CD4-positive, alpha-beta T cell (primary cell): Measurements from ENCODE around the gene ABCC5. TPM values are rescaled to one million over a fixed set of nuclear protein-coding genes. Genes with fewer than 3 reads are reported as not detected.
"Not testable (repeated sequence)": the region's sequence is repeated elsewhere in the genome, so short reads cannot be mapped to it uniquely, and the experiment has no call there.

ENCODE experiments used
- ATAC-seq: fragments of 200-7000 bp; cut with Tn5 transposase; one replicate; pipeline ENCODE4 v1.10.0; 2022; ENCODE audit warnings: mild to moderate bottlenecking; ENCODE audit not compliant: poor library complexity
- CTCF ChIA-PET: fragments of 350-600 bp; sonication (Branson Sonifier 250); formaldehyde crosslinking; loops from one replicate; lab custom pipeline; 2021; ENCODE audit warnings: antibody characterized with exemption, inconsistent platforms; lab: Charles Lee
- POLR2A ChIA-PET: fragments of 350-600 bp; sonication (Branson Sonifier 250); formaldehyde crosslinking; loops from one replicate; lab custom pipeline; 2021; ENCODE audit warnings: antibody characterized with exemption, inconsistent platforms; lab: Charles Lee
- DNase-seq, 14 experiments: peaks; one replicate each; pipeline ENCODE4 v3.0.0-alpha.2; 2013 to 2020; ENCODE audit warnings: mixed read lengths in 2 of 14
- H3K27ac ChIP-seq, 2 donors: one replicate each; pipeline versions ENCODE4 v1.5.1 to v1.7.0; 2013; ENCODE audit warnings: low read length in 2 of 2, low read depth in 1 of 2, mild to moderate bottlenecking in 1 of 2
- H3K27me3 ChIP-seq, 2 experiments: 1 replicate in 1 of 2; 2 replicates in 1 of 2; pipeline versions ENCODE4 v1.6.1 to v1.7.0; 2013; ENCODE audit warnings: low read length in 2 of 2, control low read depth in 1 of 2, mild to moderate bottlenecking in 1 of 2, moderate library complexity in 1 of 2; ENCODE audit not compliant: insufficient read depth in 2 of 2, control insufficient read depth in 1 of 2
- H3K36me3 ChIP-seq: one replicate; pipeline ENCODE4 v1.6.1; 2013; ENCODE audit warnings: low read length, control low read depth; ENCODE audit not compliant: insufficient read depth
- H3K4me1 ChIP-seq: one replicate; pipeline ENCODE4 v1.6.1; 2013; ENCODE audit warnings: low read length, control low read depth; ENCODE audit not compliant: insufficient read depth
- H3K4me3 ChIP-seq: one replicate; pipeline ENCODE4 v1.5.1; 2013; ENCODE audit warnings: mild to moderate bottlenecking, low read length, moderate library complexity
- H3K9me3 ChIP-seq, 2 experiments: 1 replicate in 1 of 2; 2 replicates in 1 of 2; pipeline versions ENCODE4 v1.6.1 to v1.7.0; 2013; ENCODE audit warnings: low read length in 2 of 2, mild to moderate bottlenecking in 2 of 2, control low read depth in 1 of 2, moderate library complexity in 1 of 2; ENCODE audit not compliant: control insufficient read depth in 1 of 2, insufficient read depth in 1 of 2
- H3K27ac Mint-ChIP-seq: one replicate; pipeline ENCODE4 v1.8.0; 2020; ENCODE audit warnings: mixed read lengths
- H3K27me3 Mint-ChIP-seq: one replicate; pipeline ENCODE4 v1.8.0; 2021; ENCODE audit warnings: mixed read lengths
- H3K36me3 Mint-ChIP-seq: one replicate; pipeline ENCODE4 v1.8.0; 2021; ENCODE audit warnings: low read depth, mixed read lengths
- H3K4me1 Mint-ChIP-seq: one replicate; pipeline ENCODE4 v1.8.0; 2021; ENCODE audit warnings: low read depth, mixed read lengths
- H3K4me3 Mint-ChIP-seq: one replicate; pipeline ENCODE4 v1.8.0; 2020; ENCODE audit warnings: mild to moderate bottlenecking, mixed read lengths
- H3K9me3 Mint-ChIP-seq: one replicate; pipeline ENCODE4 v1.8.0; 2020; ENCODE audit warnings: mixed read lengths
- CTCF ChIP-seq: fragments of 200-600 bp; IDR thresholded peaks from one replicate; pipeline ENCODE4 v1.8.0; 2022; ENCODE audit warnings: antibody characterized with exemption, mild to moderate bottlenecking
- intact Hi-C, 2 experiments: fragments of 100-400 bp; cut with DNase I in 1 of 2; cut with micrococcal nuclease in 1 of 2; formaldehyde crosslinking; loops; one replicate each; pipeline versions ENCODE4 v1.15.1 to v1.9.0; 2023 to 2025; cut with DNase I, micrococcal nuclease
- total RNA-seq, 174 experiments: library from RNA in 2 of 174; stranded (reverse) in 2 of 174; gene quantifications; one replicate each; pipeline ENCODE4 v1.2.3 and lab custom pipeline; 2021 to 2026

Gene ABCC5
- total RNA-seq, 2 experiments from 2014 or later: 10.8 to 11.4 TPM

- no peak for DNase-seq
Measured at GRCh38 chr3:184031187-184031792, 13.6 kb upstream of the ABCC5 start, which contains the start of gene HTR3D. Gene HTR3D (plus strand): TSS chr3:184031742. CDS start chr3:184031742, 0 bp downstream.

GRCh38 chr3:184030536-184030935, 12.9 kb upstream of the ABCC5 start:
- Histone ChIP-seq H3K4me1 (no peaks in the 10 kb centered on the region), H3K27me3 (peaks cover 0 to 3% of the 10 kb centered on the region in 2 experiments), H3K27ac (no peak overlapping the region), H3K36me3 (no peaks in the 10 kb centered on the region), H3K9me3 (no peaks in the 10 kb centered on the region), H3K4me3 (no peak overlapping the region)
- no peaks in the 10 kb centered on the region for H3K9me3 Mint-ChIP-seq
- CTCF ChIA-PET: no interaction called here
- H3K4me1 Mint-ChIP-seq: no peaks in the 10 kb centered on the region
- no peak for TF ChIP-seq CTCF
- POLR2A ChIA-PET: no interaction called here
- no peak overlapping the region for H3K27ac Mint-ChIP-seq
- ATAC-seq (no peak), DNase-seq (no peak)
- H3K27me3 Mint-ChIP-seq: peaks cover 4% of the 10 kb centered on the region
- H3K36me3 Mint-ChIP-seq: no peaks in the 10 kb centered on the region
- intact Hi-C loops: no loop called here
- no peak overlapping the region for H3K4me3 Mint-ChIP-seq

More at GRCh38 chr3:184031187-184031792, 13.6 kb upstream of the ABCC5 start, which contains the start of gene HTR3D:
- Mint-ChIP-seq H3K4me1 (no peaks in the 10 kb centered on the region), H3K36me3 (no peaks in the 10 kb centered on the region), H3K4me3 (no peak within 1 kb of the TSS), H3K27ac (no peak within 1 kb of the TSS), H3K9me3 (no peaks in the 10 kb centered on the region), H3K27me3 (peaks cover 4% of the 10 kb centered on the region)
- H3K9me3 ChIP-seq: no peaks in the 10 kb centered on the region
- H3K36me3 ChIP-seq: no peaks in the 10 kb centered on the region
- ChIA-PET CTCF (no interaction called here), POLR2A (no interaction called here)
- no peak for ATAC-seq
- no peak within 1 kb of the TSS for H3K27ac ChIP-seq
- intact Hi-C loops: no loop called here
- no peak within 1 kb of the TSS for H3K4me3 ChIP-seq
- H3K4me1 ChIP-seq: no peaks in the 10 kb centered on the region
- H3K27me3 ChIP-seq: peaks cover 0 to 3% of the 10 kb centered on the region in 2 experiments
- no peak for TF ChIP-seq CTCF

GRCh38 chr3:184029443-184029842, 11.8 kb upstream of the ABCC5 start:
- TF ChIP-seq CTCF: no peak
- Histone ChIP-seq H3K4me3 (no peak overlapping the region), H3K36me3 (no peaks in the 10 kb centered on the region), H3K27ac (no peak overlapping the region), H3K27me3 (peaks cover 0 to 3% of the 10 kb centered on the region in 2 experiments), H3K9me3 (no peaks in the 10 kb centered on the region), H3K4me1 (no peaks in the 10 kb centered on the region)
- Mint-ChIP-seq H3K27me3 (peaks cover 4% of the 10 kb centered on the region), H3K27ac (no peak overlapping the region), H3K9me3 (no peaks in the 10 kb centered on the region), H3K4me3 (no peak overlapping the region), H3K36me3 (no peaks in the 10 kb centered on the region), H3K4me1 (no peaks in the 10 kb centered on the region)
- ChIA-PET CTCF (no interaction called here), POLR2A (no interaction called here)
- DNase-seq: no peak
- intact Hi-C loops: no loop called here
- ATAC-seq: no peak

GRCh38 chr3:184028275-184028890, 10.7 kb upstream of the ABCC5 start:
- H3K4me3 Mint-ChIP-seq, H3K4me1 Mint-ChIP-seq, POLR2A ChIA-PET, H3K27ac Mint-ChIP-seq, ATAC-seq, H3K4me3 ChIP-seq, H3K4me1 ChIP-seq, H3K27me3 Mint-ChIP-seq, CTCF ChIA-PET, H3K9me3 Mint-ChIP-seq, intact Hi-C loops, H3K36me3 ChIP-seq, H3K9me3 ChIP-seq, DNase-seq, H3K27ac ChIP-seq, H3K36me3 Mint-ChIP-seq, H3K27me3 ChIP-seq: not testable (repeated sequence)

GRCh38 chr3:184025256-184025655, 7.6 kb upstream of the ABCC5 start:
- H3K27ac Mint-ChIP-seq, H3K9me3 ChIP-seq, ATAC-seq, H3K27me3 ChIP-seq, H3K36me3 Mint-ChIP-seq, intact Hi-C loops, H3K4me3 Mint-ChIP-seq, H3K9me3 Mint-ChIP-seq, H3K4me1 Mint-ChIP-seq, H3K27ac ChIP-seq, H3K36me3 ChIP-seq, H3K27me3 Mint-ChIP-seq, DNase-seq, H3K4me3 ChIP-seq, H3K4me1 ChIP-seq, CTCF ChIA-PET: not testable (repeated sequence)
- POLR2A ChIA-PET: interaction anchor here (0.7 kb wide), 1 partner anchor 109 kb away, joined by 3 read pairs; no protein-coding TSS in a partner anchor
